ENCODE data around the gene PPP1R14B. TPM values are rescaled to one million over a fixed set of nuclear protein-coding genes. Genes with fewer than 3 reads are reported as not detected.

Gene PPP1R14B
- 100 to 1,000 TPM in 1 of 2 donors, 10 to 100 TPM in 1; 87.7 to 112 TPM for total RNA-seq

- ATAC-seq (peak; percentile 66), DNase-seq (peak; percentile 88 to 92 (median 90))
- no peaks in the 10 kb centered on the region for H3K27me3 ChIP-seq
- intact Hi-C loops (cut with DNase I) = no loop called here
- no peaks in the 10 kb centered on the region for H3K9me3 ChIP-seq
- H3K36me3 ChIP-seq (replicated peaks in 1 of 2; ENCODE audit: insufficient read depth in 1 of 2, low read depth in 2 of 2) = no peaks in the 10 kb centered on the region
- peak within 1 kb of the TSS; percentile 91 to 94 (median 92) for H3K27ac ChIP-seq
- peak within 1 kb of the TSS; percentile 67 to 84 for H3K4me3 ChIP-seq
- TF ChIP-seq POLR2A (IDR thresholded peaks at IDR 0.05) (peak in 2 of 3 donors; percentile 51 to 55), CTCF (IDR thresholded peaks at IDR 0.05) (peak in 3 of 7 experiments; percentile 7 to 43 (median 32))
- 0 to 1% methylated on average over 31 to 72 of the region's 74 CpGs for WGBS, 2 donors
- H3K4me1 ChIP-seq = peaks cover 56% of the 10 kb centered on the region
Observed at GRCh38 chr11:64246871-64247728, at the start of gene PPP1R14B. TSS of gene PPP1R14B (minus strand) at chr11:64246943. CDS start at chr11:64246673, 270 bp downstream.

- Histone ChIP-seq H3K4me1 (peaks cover 35% of the 10 kb centered on the region), H3K36me3 (replicated peaks in 1 of 2; ENCODE audit: insufficient read depth in 1 of 2, low read depth in 2 of 2) (no peaks in the 10 kb centered on the region), H3K4me3 (no peak overlapping the region), H3K9me3 (no peaks in the 10 kb centered on the region), H3K27me3 (peaks cover 0 to 44% of the 10 kb centered on the region in 2 donors), H3K27ac (no peak overlapping the region)
- TF ChIP-seq CTCF (IDR thresholded peaks at IDR 0.05) (no peak), POLR2A (IDR thresholded peaks at IDR 0.05) (no peak)
- intact Hi-C loops (cut with DNase I) = loop anchor here (5.0 kb wide), 1 partner anchor 89 kb away; the partner anchor contains the start of gene FERMT3
- ATAC-seq (no peak), DNase-seq (no peak)
- WGBS, 2 donors = 44 to 50% methylated on average over 1 of the region's 1 CpG
Observed at GRCh38 chr11:64296236-64296635, 49.5 kb upstream of the PPP1R14B start.

- intact Hi-C loops (cut with DNase I) = loop anchor here (5.0 kb wide), 1 partner anchor 88 kb away; the partner anchor contains the start of gene FERMT3
- no peak for TF ChIP-seq CTCF (IDR thresholded peaks at IDR 0.05)
- Histone ChIP-seq H3K4me1 (peaks cover 34% of the 10 kb centered on the region), H3K9me3 (no peaks in the 10 kb centered on the region), H3K27ac (no peak overlapping the region), H3K4me3 (no peak overlapping the region), H3K36me3 (replicated peaks in 1 of 2; ENCODE audit: insufficient read depth in 1 of 2, low read depth in 2 of 2) (no peaks in the 10 kb centered on the region), H3K27me3 (peaks cover 0 to 45% of the 10 kb centered on the region in 2 donors)
- 83 to 86% methylated on average over 4 of the region's 4 CpGs for WGBS, 2 donors
- DNase-seq (no peak), ATAC-seq (no peak)
Observed at GRCh38 chr11:64295760-64296159, 49.0 kb upstream of the PPP1R14B start.

GRCh38 chr11:64294774-64295173 is 48.0 kb upstream of the PPP1R14B start:
- Histone ChIP-seq H3K27me3 (peaks cover 0 to 42% of the 10 kb centered on the region in 2 donors), H3K27ac (no peak overlapping the region), H3K36me3 (replicated peaks in 1 of 2; ENCODE audit: insufficient read depth in 1 of 2, low read depth in 2 of 2) (no peaks in the 10 kb centered on the region), H3K4me3 (no peak overlapping the region), H3K9me3 (no peaks in the 10 kb centered on the region), H3K4me1 (peaks cover 25% of the 10 kb centered on the region)
- intact Hi-C loops (cut with DNase I) = loop anchor here (5.0 kb wide), 1 partner anchor 87 kb away; the partner anchor contains the start of gene FERMT3
- 35 to 43% methylated on average over 3 of the region's 3 CpGs for WGBS, 2 donors
- ATAC-seq (no peak), DNase-seq (no peak)
- TF ChIP-seq CTCF (IDR thresholded peaks at IDR 0.05) (no peak), POLR2A (IDR thresholded peaks at IDR 0.05) (no peak)
